Endothelial cell of umbilical vein (primary cell): ENCODE measurements around the gene BRMS1. TPM values are rescaled to one million over a fixed set of nuclear protein-coding genes. Genes with fewer than 3 reads are reported as not detected.
"Not testable (repeated sequence)": the region's sequence is repeated elsewhere in the genome, so short reads cannot be mapped to it uniquely, and the experiment has no call there.

Experiments used
- BruUV-seq: library from RNA; stranded (reverse); fragments of 400-500 nt; replicated peaks from 2 replicates; lab custom pipeline; 2021; lab: Mats Ljungman, UMichigan
- CTCF ChIA-PET: fragments of 300-600, 350-600 bp; sonication (Branson Sonifier 250); formaldehyde crosslinking; loops from one replicate; lab custom pipeline; 2021; ENCODE audit warnings: antibody characterized with exemption, inconsistent platforms; lab: Charles Lee
- POLR2A ChIA-PET: fragments of 300-600, 350-600 bp; sonication (Branson Sonifier 250); formaldehyde crosslinking; loops from one replicate; lab custom pipeline; 2021; ENCODE audit warnings: antibody characterized with exemption, inconsistent platforms; lab: Charles Lee
- DNase-seq: peaks from one replicate; pipeline ENCODE4 v3.0.0-alpha.2; 2011; ENCODE audit warnings: low read depth, low spot score
- FAIRE-seq: peaks from 2 replicates; lab custom pipeline; 2011; peaks lifted over from hg19 to GRCh38; lab: Jason Lieb, UNC
- H2AFZ ChIP-seq: 2 replicates; pipeline ENCODE4 v1.6.0; 2012; ENCODE audit warnings: low read depth, low read length, control low read depth, inconsistent platforms
- H3K27ac ChIP-seq: 2 replicates; pipeline ENCODE4 v1.5.1; 2011; ENCODE audit warnings: low read depth, mild to moderate bottlenecking, control low read depth, low read length, moderate library complexity; ENCODE audit not compliant: insufficient read depth
- H3K27me3 ChIP-seq, 2 experiments: 2 replicates each; pipeline versions ENCODE4 v1.6.0 to v1.6.1; 2011; ENCODE audit warnings: low read length in 2 of 2, mixed read lengths in 1 of 2; ENCODE audit not compliant: control insufficient read depth in 2 of 2, insufficient read depth in 2 of 2
- H3K36me3 ChIP-seq, 2 experiments: 2 replicates in 1 of 2; 3 replicates in 1 of 2; pipeline ENCODE4 v1.5.1; 2011; ENCODE audit warnings: low read length in 2 of 2, mild to moderate bottlenecking in 1 of 2, moderate library complexity in 1 of 2; ENCODE audit not compliant: control insufficient read depth in 2 of 2, insufficient read depth in 2 of 2; ENCODE audit errors: extremely low read depth in 1 of 2
- H3K4me1 ChIP-seq: 3 replicates; pipeline ENCODE4 v1.5.1; 2011; ENCODE audit warnings: mild to moderate bottlenecking, low read length; ENCODE audit not compliant: control insufficient read depth, insufficient read depth; ENCODE audit errors: extremely low read depth
- H3K4me2 ChIP-seq: 2 replicates; pipeline ENCODE4 v1.6.1; 2011; ENCODE audit warnings: low read length, control low read depth, mixed read lengths; ENCODE audit not compliant: insufficient read depth
- H3K4me3 ChIP-seq, 3 experiments: fragments of 200-600 bp in 1 of 3; sonication (generic), shearing (Covaris generic) in 1 of 3; replicated peaks in 1 of 3; 2 replicates each; pipeline ENCODE4 v1.5.1; 2011 to 2016; ENCODE audit warnings: control low read depth in 3 of 3, low read length in 3 of 3, mild to moderate bottlenecking in 2 of 3, inconsistent platforms in 1 of 3, low read depth in 1 of 3, moderate library complexity in 1 of 3; ENCODE audit not compliant: insufficient read depth in 1 of 3
- H3K79me2 ChIP-seq: 2 replicates; pipeline ENCODE4 v1.6.0; 2012; ENCODE audit warnings: low read length, inconsistent platforms; ENCODE audit not compliant: control insufficient read depth, insufficient read depth
- H3K9ac ChIP-seq: replicated peaks from 2 replicates; pipeline ENCODE3; 2011; ENCODE audit warnings: low read length, control low read depth; ENCODE audit not compliant: insufficient read depth; ENCODE audit errors: extremely low read depth
- H3K9me1 ChIP-seq: replicated peaks from 3 replicates; pipeline ENCODE4 v1.6.0; 2011; ENCODE audit warnings: mild to moderate bottlenecking, low read length; ENCODE audit not compliant: control insufficient read depth, insufficient read depth; ENCODE audit errors: extremely low read depth
- H3K9me3 ChIP-seq: replicated peaks from 2 replicates; pipeline ENCODE4 v1.5.1; 2012; ENCODE audit warnings: low read length, inconsistent platforms; ENCODE audit not compliant: control insufficient read depth, insufficient read depth
- H4K20me1 ChIP-seq: replicated peaks from 2 replicates; pipeline ENCODE3; 2011; ENCODE audit warnings: mild to moderate bottlenecking, low read length; ENCODE audit not compliant: control insufficient read depth, insufficient read depth; ENCODE audit errors: extremely low read depth
- CTCF ChIP-seq, 2 donors: IDR thresholded peaks; 1 replicate in 1 of 2; 2 replicates in 1 of 2; pipeline ENCODE4 v1.5.1; 2011; ENCODE audit warnings: low read length in 2 of 2, mild to moderate bottlenecking in 2 of 2, moderate library complexity in 2 of 2, control low read depth in 1 of 2, inconsistent platforms in 1 of 2, low read depth in 1 of 2; ENCODE audit not compliant: insufficient read depth in 1 of 2; ENCODE audit errors: extremely low read depth in 1 of 2
- FOS ChIP-seq: IDR thresholded peaks from 2 replicates; pipeline ENCODE4 v1.6.1; 2011; ENCODE audit warnings: mild to moderate bottlenecking, low read length, moderate library complexity, borderline replicate concordance; ENCODE audit not compliant: insufficient read depth
- MAX ChIP-seq: IDR thresholded peaks from 2 replicates; pipeline ENCODE4 v1.6.1; 2011; ENCODE audit not compliant: insufficient read depth, insufficient read length
- dilution Hi-C: fragments of 300-500 bp; cut with MboI; formaldehyde crosslinking; loops from one replicate; pipeline ENCODE4 v1.15.0; 2019; ENCODE audit warnings: low sequenced_read_pairs; ENCODE audit not compliant: extremely low pct_ligation_motif_present
- intact Hi-C: fragments of 100-400 bp; cut with micrococcal nuclease; formaldehyde crosslinking; loops from one replicate; pipeline ENCODE4 v1.10.0; 2022
- polyA plus RNA-seq, 4 experiments: library from polyadenylated mRNA; depleted of rRNA in 3 of 4; stranded (reverse) in 3 of 4; unstranded in 1 of 4; fragments of >200 nt; gene quantifications; 2 replicates each; pipeline versions ENCODE4 v1.2.1 to v1.2.3, GENCODE V29; 2011 to 2012; ENCODE audit warnings: missing spikeins in 1 of 4
- total RNA-seq: library from RNA; stranded (reverse); gene quantifications from 2 replicates; pipeline ENCODE4 v1.2.3, GENCODE V29; 2021

Gene BRMS1
- total and polyA plus RNA-seq, 2 donors (not counting 3 experiments of a cell fraction or from before 2014, with no cell fraction given): 51.4 to 53.1 TPM

GRCh38 chr11:66311470-66311964 is 33.4 kb downstream of the BRMS1 start:
- no peaks in the 10 kb centered on the region for H3K9me1 ChIP-seq
- ChIA-PET POLR2A (interaction anchor here (0.9 to 2.1 kb wide), 3 partner anchors 15 to 24 kb away, joined by 3 to 8 read pairs (median 4); partner anchors contain the start of genes RIN1 and YIF1A), CTCF (interaction anchor here (0.6 to 9.5 kb wide), 30 partner anchors 11 to 150 kb away, joined by 3 to 225 read pairs (median 5); partner anchors contain the start of genes B4GAT1, BRMS1, MRPL11 and RIN1)
- H3K27me3 ChIP-seq: peaks cover 0 to 5% of the 10 kb centered on the region in 2 experiments
- intact Hi-C loops: loop anchor here (5.0 kb wide), 1 partner anchor 126 kb away; the partner anchor contains the start of gene MRPL11
- H3K79me2 ChIP-seq: no peaks in the 10 kb centered on the region
- TF ChIP-seq MAX (no peak), FOS (no peak), CTCF (IDR thresholded peaks at IDR 0.05; ENCODE audit: extremely low read depth in 1 of 2, insufficient read depth in 1 of 2, low read depth in 1 of 2, low read length in 2 of 2) (peak in 1 of 2 donors; percentile 89)
- no peaks in the 10 kb centered on the region for H3K36me3 ChIP-seq
- FAIRE-seq (no peak), DNase-seq (no peak)
- peak overlapping the region; percentile 93 for H3K4me2 ChIP-seq
- no peaks in the 10 kb centered on the region for H4K20me1 ChIP-seq
- H3K4me3 ChIP-seq: peak overlapping the region; percentile 35 to 82 (median 79)
- peak overlapping the region; percentile 99 for H2AFZ ChIP-seq
- BruUV-seq: no TSS peak
- H3K4me1 ChIP-seq: peaks cover 4% of the 10 kb centered on the region
- H3K27ac ChIP-seq: no peak overlapping the region
- dilution Hi-C loops: no loop called here
- H3K9me3 ChIP-seq: no peaks in the 10 kb centered on the region
- peak overlapping the region; percentile 56 for H3K9ac ChIP-seq

GRCh38 chr11:66310803-66311440 is 34.0 kb downstream of the BRMS1 start:
- FAIRE-seq, H3K9ac ChIP-seq, H2AFZ ChIP-seq, H3K27ac ChIP-seq, dilution Hi-C loops, H3K9me3 ChIP-seq, H3K36me3 ChIP-seq, BruUV-seq, DNase-seq, H3K9me1 ChIP-seq, H3K4me3 ChIP-seq, H3K4me1 ChIP-seq, H3K27me3 ChIP-seq, H3K79me2 ChIP-seq, H4K20me1 ChIP-seq, H3K4me2 ChIP-seq: not testable (repeated sequence)
- ChIA-PET POLR2A (interaction anchor here (2.1 kb wide), 1 partner anchor 22 kb away, joined by 8 read pairs; the partner anchor contains the start of gene YIF1A), CTCF (interaction anchor here (0.6 to 9.5 kb wide), 29 partner anchors 10 to 137 kb away, joined by 3 to 225 read pairs (median 5); partner anchors contain the start of genes B4GAT1, BRMS1, MRPL11 and RIN1)
- intact Hi-C loops: loop anchor here (5.0 kb wide), 1 partner anchor 126 kb away; the partner anchor contains the start of gene MRPL11
